Myocyte (in vitro differentiated cells): ENCODE results near the gene GOLGA6L9. TPM values are rescaled to one million over a fixed set of nuclear protein-coding genes. Genes with fewer than 3 reads are reported as not detected.
"Not testable (repeated sequence)": the region's sequence is repeated elsewhere in the genome, so short reads cannot be mapped to it uniquely, and the experiment has no call there.

ENCODE experiments used
- DNase-seq: peaks from one replicate; pipeline ENCODE4 v3.0.0-alpha.2; 2012; ENCODE audit warnings: low read depth
- total RNA-seq: library from RNA; depleted of rRNA; stranded (reverse); fragments of >200 nt; gene quantifications from 2 replicates; pipeline ENCODE4 v1.2.3, GENCODE V29; 2014

The GOLGA6L9 gene
- total RNA-seq, 1 donor from 2014 or later = 1.5 TPM

DNA sequence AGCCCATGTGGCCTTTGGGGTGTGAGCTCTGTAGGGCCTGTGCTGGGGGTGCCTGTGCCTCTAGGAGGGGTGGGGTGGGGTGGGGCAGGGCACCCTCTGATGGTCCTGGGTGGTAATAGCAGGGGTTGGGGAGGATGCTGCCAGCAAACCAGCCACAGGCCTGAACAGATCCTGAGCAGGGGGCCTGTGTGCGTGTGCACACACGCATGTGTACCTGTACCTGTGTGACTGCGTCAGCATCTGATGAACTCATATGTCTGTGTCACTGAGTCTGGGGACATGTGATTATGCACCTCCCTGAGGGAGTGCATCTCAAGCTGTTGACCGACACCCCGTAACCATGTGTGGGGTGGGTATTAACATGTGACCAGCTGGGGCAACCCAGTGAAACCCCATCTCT is 36.0 kb downstream of the GOLGA6L9 start:
- not testable (repeated sequence) for DNase-seq

DNA sequence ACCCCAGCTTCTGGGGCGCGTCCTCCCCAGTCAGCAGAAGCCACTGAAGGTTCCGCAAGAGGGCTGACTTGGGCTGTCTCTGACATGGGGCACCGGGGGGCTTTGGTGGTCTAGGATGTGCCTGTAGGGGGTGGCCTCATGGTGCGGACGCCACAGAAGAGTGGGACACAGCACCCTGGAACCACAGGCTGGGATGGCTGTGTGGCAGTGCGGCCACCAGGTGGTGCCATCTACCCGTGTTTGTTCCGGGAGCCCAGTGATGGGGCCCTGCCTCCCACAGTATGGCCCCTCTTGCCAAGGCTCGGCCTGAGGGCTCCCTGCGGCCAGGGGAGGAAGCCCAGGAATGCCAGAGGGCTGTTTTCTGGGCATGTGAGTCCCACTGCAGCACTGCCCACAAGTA is 38.6 kb downstream of the GOLGA6L9 start:
- DNase-seq = not testable (repeated sequence)

DNA sequence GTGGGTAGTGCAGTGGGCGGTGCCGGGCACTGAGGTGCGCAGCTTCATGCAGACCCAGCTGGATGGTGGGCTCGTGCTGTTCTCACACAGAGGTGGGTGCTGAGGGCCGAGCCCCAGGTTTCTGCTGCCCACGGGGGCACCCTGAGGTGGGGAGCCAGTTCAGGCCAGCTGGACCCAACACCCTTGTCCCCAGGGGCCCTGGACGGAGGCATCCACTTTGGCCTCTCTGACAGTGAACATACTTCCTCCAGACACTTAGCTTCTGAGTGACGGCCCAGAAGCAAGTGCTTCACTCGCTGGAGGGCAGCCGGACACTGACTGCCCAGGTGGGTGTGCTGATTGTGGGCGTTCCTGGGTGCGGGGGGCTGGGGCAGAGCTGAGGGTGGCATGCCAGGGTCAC is 39.8 kb downstream of the GOLGA6L9 start:
- not testable (repeated sequence) for DNase-seq

GRCh38 chr15:82472269-82472982 is 42.8 kb downstream of the GOLGA6L9 start:
- not testable (repeated sequence) for DNase-seq

- DNase-seq = not testable (repeated sequence)
Measured at GRCh38 chr15:82474596-82475325, 45.1 kb downstream of the GOLGA6L9 start.

DNA sequence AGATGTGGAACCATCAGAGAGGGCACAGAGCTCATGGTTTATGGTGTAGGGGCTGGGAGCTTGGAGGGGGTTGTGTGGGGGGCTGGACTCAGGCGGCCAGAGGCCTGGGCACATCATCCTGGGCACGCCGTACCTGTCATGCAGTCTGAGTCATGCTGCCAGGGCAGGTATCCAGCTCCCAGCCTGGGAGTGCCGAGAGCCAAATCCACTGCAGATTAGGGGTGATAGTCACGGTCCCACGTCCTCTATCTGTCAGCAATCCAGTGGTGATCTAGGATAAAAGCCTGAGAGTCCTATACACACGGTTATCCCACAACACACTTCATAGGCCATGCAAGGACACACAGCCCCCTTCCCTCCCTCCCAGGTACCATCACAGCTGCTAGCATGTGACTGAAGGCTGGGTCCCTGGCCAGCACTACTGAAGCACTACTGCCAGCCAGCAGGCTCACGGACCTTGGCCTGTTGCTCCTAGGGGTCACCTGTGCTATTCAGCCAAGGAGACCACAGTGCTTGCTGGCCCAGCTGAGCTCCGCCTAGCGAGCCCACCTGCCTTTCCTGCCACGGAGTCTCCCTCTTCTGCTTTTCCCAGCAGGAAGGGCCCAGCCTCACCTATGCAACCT is 45.8 kb downstream of the GOLGA6L9 start:
- DNase-seq = not testable (repeated sequence)

DNA sequence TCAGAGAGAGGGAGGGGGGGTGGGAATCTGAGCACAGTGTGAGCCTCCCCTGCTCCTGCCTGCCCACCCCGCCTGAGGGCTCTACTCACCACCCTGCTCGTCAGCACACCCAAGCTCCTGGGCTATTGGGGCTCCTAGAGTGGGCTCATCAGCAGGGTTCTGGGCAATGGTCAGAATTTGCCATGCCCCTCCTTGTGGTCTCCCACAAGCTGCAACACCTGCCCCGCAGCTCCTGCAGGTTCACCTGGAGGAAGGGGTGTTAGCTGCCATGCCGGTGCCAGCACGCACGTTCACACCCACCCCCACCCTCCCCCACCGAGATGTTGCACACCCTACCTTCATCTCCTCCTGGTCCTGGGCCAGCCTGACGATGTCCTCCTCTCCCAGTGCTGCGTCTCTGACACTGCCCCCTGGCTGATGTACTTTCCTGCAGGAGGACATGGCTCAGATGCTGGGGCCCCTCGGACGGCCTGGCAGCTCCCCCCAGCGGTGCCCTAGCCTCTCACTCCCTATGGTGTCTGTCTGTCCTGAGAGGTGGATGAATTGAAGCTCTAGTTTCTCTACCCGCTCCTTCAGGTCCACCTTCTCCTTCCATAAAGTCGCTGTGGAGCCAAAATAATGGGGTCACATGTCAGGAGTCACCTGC is 47.2 kb downstream of the GOLGA6L9 start:
- not testable (repeated sequence) for DNase-seq

DNA sequence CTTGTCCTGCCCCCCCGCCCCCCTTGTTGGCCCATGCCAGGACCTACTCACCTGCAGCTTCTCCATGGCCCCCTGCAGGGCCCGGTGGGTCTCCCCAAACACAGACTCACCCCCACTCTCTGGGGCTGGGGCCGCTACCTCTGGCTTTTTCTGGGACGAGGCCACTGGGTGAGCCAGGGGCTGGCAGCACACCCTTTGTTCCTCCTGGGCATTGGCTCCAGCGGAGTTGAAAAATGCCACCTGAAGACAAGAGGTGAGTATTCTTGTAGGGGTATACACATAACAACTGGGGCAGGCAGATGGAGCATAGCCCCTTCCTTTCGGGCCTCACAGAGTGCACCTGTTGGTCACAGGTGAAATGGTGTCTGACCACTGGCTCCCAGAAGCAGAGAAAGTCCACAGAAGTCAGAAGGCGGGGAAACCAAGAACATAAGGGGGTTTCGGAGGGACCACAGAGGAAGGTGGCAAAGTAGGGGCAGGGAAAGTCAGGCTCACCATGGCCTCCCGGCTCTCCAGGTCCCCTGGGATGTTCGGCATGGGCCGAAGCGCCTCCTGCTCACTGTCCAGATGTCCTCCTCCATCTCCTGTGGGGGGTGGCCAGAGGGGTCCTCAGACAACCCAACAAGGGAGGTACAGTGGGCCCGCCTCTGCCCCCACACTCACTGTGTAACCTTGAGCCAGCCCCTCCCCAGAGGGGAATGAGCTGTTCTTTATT is 47.9 kb downstream of the GOLGA6L9 start:
- not testable (repeated sequence) for DNase-seq

Other genes starting within 250 kb of the GOLGA6L9 start
- gene EFL1, start 167.1 kb upstream of the GOLGA6L9 start, total RNA-seq = 21.4 and 22.5 TPM in 2 replicates
- 0.29 and 3.6 TPM in 2 replicates for gene SAXO2, start 167.0 kb upstream of the GOLGA6L9 start, total RNA-seq
- 0.16 and 0.53 TPM in 2 replicates for gene GOLGA6L10, start 80.3 kb upstream of the GOLGA6L9 start, total RNA-seq
- 1,837 and 2,286 TPM in 2 replicates for gene RPS17, start 110.6 kb downstream of the GOLGA6L9 start, total RNA-seq
- gene CPEB1, start 217.5 kb downstream of the GOLGA6L9 start, total RNA-seq = 2.6 and 3.7 TPM in 2 replicates